ENCODE results near the gene HMOX1. TPM values are rescaled to one million over a fixed set of nuclear protein-coding genes. Genes with fewer than 3 reads are reported as not detected.

Gene HMOX1
- total RNA-seq, 2 donors from 2014 or later: 1.9 to 11.1 TPM

- Histone ChIP-seq H3K27me3 (no peaks in the 10 kb centered on the region), H3K9me3 (no peaks in the 10 kb centered on the region), H3K27ac (peak overlapping the region in 1 of 2 donors; percentile 26), H3K4me1 (peaks cover 0 to 32% of the 10 kb centered on the region in 2 donors), H3K4me3 (no peak overlapping the region), H3K36me3 (no peaks in the 10 kb centered on the region)
- no peak for DNase-seq (ENCODE audit: low spot score)
- TF ChIP-seq, protein P1, sequence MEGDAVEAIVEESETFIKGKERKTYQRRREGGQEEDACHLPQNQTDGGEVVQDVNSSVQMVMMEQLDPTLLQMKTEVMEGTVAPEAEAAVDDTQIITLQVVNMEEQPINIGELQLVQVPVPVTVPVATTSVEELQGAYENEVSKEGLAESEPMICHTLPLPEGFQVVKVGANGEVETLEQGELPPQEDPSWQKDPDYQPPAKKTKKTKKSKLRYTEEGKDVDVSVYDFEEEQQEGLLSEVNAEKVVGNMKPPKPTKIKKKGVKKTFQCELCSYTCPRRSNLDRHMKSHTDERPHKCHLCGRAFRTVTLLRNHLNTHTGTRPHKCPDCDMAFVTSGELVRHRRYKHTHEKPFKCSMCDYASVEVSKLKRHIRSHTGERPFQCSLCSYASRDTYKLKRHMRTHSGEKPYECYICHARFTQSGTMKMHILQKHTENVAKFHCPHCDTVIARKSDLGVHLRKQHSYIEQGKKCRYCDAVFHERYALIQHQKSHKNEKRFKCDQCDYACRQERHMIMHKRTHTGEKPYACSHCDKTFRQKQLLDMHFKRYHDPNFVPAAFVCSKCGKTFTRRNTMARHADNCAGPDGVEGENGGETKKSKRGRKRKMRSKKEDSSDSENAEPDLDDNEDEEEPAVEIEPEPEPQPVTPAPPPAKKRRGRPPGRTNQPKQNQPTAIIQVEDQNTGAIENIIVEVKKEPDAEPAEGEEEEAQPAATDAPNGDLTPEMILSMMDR (IDR thresholded peaks at IDR 0.05): no peak
Observed at GRCh38 chr22:35375031-35375430, 5.9 kb upstream of the HMOX1 start.

DNA sequence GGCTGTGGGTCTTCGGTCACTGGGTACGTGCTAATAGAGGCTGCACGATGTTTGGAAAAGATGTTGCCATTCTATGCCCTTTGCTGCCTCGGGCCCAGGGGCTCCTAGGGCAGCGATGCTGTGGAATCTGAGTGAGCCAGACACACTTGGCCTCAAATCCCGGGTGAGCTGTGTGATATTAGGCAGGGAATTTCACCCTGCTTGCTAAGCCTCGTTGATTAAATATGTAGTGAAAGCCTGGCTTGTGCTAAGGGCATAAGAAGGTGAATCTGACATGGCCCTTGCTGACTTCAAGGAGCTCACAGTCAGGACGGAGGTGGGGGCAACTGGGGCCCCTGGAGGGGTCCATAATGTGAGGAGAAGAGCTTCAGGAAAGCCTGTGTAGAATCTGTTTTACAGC, 5.4 kb upstream of the HMOX1 start:
- Histone ChIP-seq H3K27ac (peak overlapping the region in 1 of 2 donors; percentile 26), H3K4me1 (peaks cover 0 to 31% of the 10 kb centered on the region in 2 donors), H3K9me3 (no peaks in the 10 kb centered on the region), H3K27me3 (no peaks in the 10 kb centered on the region), H3K4me3 (no peak overlapping the region), H3K36me3 (no peaks in the 10 kb centered on the region)
- DNase-seq (ENCODE audit: low spot score): no peak
- TF ChIP-seq, protein P1 (IDR thresholded peaks at IDR 0.05): no peak

- TF ChIP-seq, protein P1 (IDR thresholded peaks at IDR 0.05): no peak
- peak; percentile 98 for DNase-seq (ENCODE audit: low spot score)
- Histone ChIP-seq H3K27me3 (no peaks in the 10 kb centered on the region), H3K4me3 (no peak overlapping the region), H3K27ac (peak overlapping the region; percentile 75 to 82), H3K36me3 (no peaks in the 10 kb centered on the region), H3K4me1 (peaks cover 0 to 43% of the 10 kb centered on the region in 2 donors), H3K9me3 (no peaks in the 10 kb centered on the region)
Observed at GRCh38 chr22:35376728-35377472, 4.0 kb upstream of the HMOX1 start.

DNA sequence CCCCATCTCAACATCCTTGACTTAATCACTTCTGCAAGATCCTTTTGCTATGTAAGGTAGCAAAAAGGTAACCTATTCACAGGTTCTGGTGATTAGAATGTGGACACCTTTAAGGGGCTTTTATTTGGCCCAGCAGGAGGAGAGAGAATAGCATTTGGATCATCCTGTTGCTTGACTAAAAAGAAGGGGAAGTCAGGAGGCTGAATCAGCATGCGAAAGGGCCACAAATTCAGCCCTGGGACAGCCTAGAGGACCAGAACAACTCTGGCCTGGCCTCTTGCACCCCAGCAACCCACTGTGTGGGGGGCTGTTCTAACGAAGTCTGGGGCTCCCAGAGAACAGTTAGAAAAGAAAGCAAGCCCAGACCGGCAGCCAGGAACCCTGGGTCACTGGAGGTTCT, 3.2 kb upstream of the HMOX1 start:
- Histone ChIP-seq H3K4me3 (no peak overlapping the region), H3K36me3 (no peaks in the 10 kb centered on the region), H3K4me1 (peaks cover 0 to 40% of the 10 kb centered on the region in 2 donors), H3K9me3 (no peaks in the 10 kb centered on the region), H3K27me3 (no peaks in the 10 kb centered on the region), H3K27ac (peak overlapping the region; percentile 75 to 82)
- no peak for DNase-seq (ENCODE audit: low spot score)
- TF ChIP-seq, protein P1 (IDR thresholded peaks at IDR 0.05): no peak

DNA sequence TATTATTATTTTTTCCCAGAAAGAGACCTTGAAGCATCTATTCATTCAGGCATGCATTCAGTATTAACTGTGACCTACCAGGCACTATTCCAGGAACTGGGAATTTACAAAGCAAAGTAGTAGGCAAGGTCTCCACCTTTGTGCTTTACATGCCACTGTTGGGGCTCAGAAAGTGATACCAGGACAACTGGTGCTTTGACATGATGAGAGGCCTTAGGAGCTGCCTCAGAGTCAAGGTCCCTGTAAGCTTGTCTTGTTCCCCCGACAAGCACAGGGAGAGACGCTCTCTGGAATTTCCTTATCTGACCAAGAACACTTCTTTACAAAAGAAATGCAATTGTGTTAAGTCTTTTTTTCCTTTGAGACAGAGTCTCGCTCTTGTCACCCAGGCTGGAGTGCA, 2.3 kb upstream of the HMOX1 start:
- H3K27me3 ChIP-seq: no peaks in the 10 kb centered on the region
- TF ChIP-seq, protein P1 (IDR thresholded peaks at IDR 0.05): no peak
- no peaks in the 10 kb centered on the region for H3K9me3 ChIP-seq
- no peak for DNase-seq (ENCODE audit: low spot score)
- no peak overlapping the region for H3K27ac ChIP-seq
- H3K36me3 ChIP-seq: no peaks in the 10 kb centered on the region
- H3K4me3 ChIP-seq: no peak overlapping the region
- H3K4me1 ChIP-seq: peaks cover 0 to 40% of the 10 kb centered on the region in 2 donors
